HepG2 (cell line): ENCODE results near the gene CDH1. TPM values are rescaled to one million over a fixed set of nuclear protein-coding genes. Genes with fewer than 3 reads are reported as not detected.

Experiments
- KLF15 ChIP-seq: sonication (generic); formaldehyde crosslinking; IDR thresholded peaks from 2 replicates; pipeline ENCODE4 v1.8.1; 2023; ENCODE audit warnings: borderline replicate concordance, mild to moderate bottlenecking, inconsistent platforms, missing genetic modification reagents, mixed read lengths
- MXD4 ChIP-seq: IDR thresholded peaks from 2 replicates; pipeline ENCODE4 v1.6.1; 2016; ENCODE audit warnings: mild to moderate bottlenecking, missing biosample characterization, missing genetic modification reagents
- SRSF4 ChIP-seq: fragments of 200-400 bp; formaldehyde crosslinking; IDR thresholded peaks from one replicate; pipeline ENCODE4 v1.6.1; 2018; ENCODE audit warnings: mild to moderate bottlenecking, low read depth, low read length, moderate library complexity; ENCODE audit not compliant: poor library complexity, severe bottlenecking
- TCF12 ChIP-seq, 2 experiments: fragments of 450-650 bp in 1 of 2; sonication (generic) in 1 of 2; formaldehyde crosslinking in 1 of 2; IDR thresholded peaks; 2 replicates each; pipeline versions ENCODE4 v1.6.1 to v1.8.0; 2017 to 2022; ENCODE audit warnings: antibody characterized with exemption in 1 of 2, mild to moderate bottlenecking in 1 of 2, missing genetic modification reagents in 1 of 2, moderate library complexity in 1 of 2
- ZBTB1 ChIP-seq: sonication (generic); formaldehyde crosslinking; IDR thresholded peaks from 2 replicates; pipeline ENCODE4 v1.4.0; 2020; ENCODE audit warnings: missing genetic modification reagents, borderline replicate concordance
- ZNF335 ChIP-seq: sonication (generic); formaldehyde crosslinking; IDR thresholded peaks from 2 replicates; pipeline ENCODE4 v1.4.0; 2020; ENCODE audit warnings: missing genetic modification reagents
- polyA plus RNA-seq, 8 experiments: library from polyadenylated mRNA; depleted of rRNA in 3 of 8; stranded (reverse) in 7 of 8; unstranded in 1 of 8; fragments of >200 nt; fragmentation: Illumina TruSeq in 4 of 8; extraction: Trizol in 4 of 8; gene quantifications; 2 replicates each; pipeline versions ENCODE4 v1.2.1 to v1.2.3, GENCODE V29; 2011 to 2016; ENCODE audit warnings: low read depth in 4 of 8, missing spikeins in 1 of 8, mixed read lengths in 1 of 8; ENCODE audit not compliant: insufficient read depth in 1 of 8
- total RNA-seq, 5 experiments: library from RNA; depleted of rRNA; stranded (reverse); fragments of >200 nt; fragmentation: Illumina TruSeq; extraction: Trizol; gene quantifications; 2 replicates each; pipeline ENCODE4 v1.2.3, GENCODE V29; 2016; ENCODE audit warnings: low read depth in 1 of 5
- TF ChIP-seq, protein P1 (sequence below): sonication (generic); formaldehyde crosslinking; IDR thresholded peaks from 2 replicates; pipeline ENCODE4 v1.8.0; 2022; ENCODE audit warnings: mild to moderate bottlenecking, missing genetic modification reagents, moderate library complexity
- TF ChIP-seq, protein P2 (sequence below): sonication (generic); formaldehyde crosslinking; IDR thresholded peaks from 2 replicates; pipeline ENCODE4 v1.9.0; 2021; ENCODE audit warnings: missing genetic modification reagents, borderline replicate concordance
- TF ChIP-seq, protein P3 (sequence below): sonication (generic); formaldehyde crosslinking; IDR thresholded peaks from 2 replicates; pipeline ENCODE4 v1.9.0; 2022; ENCODE audit warnings: missing genetic modification reagents, mild to moderate bottlenecking, borderline replicate concordance
- TF ChIP-seq, protein P4 (sequence below): sonication (generic); formaldehyde crosslinking; IDR thresholded peaks from 2 replicates; pipeline ENCODE4 v1.4.0; 2020; ENCODE audit warnings: missing genetic modification reagents
- TF ChIP-seq, protein P5 (sequence below): sonication (generic); formaldehyde crosslinking; IDR thresholded peaks from 2 replicates; pipeline ENCODE4 v1.8.0; 2022; ENCODE audit warnings: missing genetic modification reagents, mild to moderate bottlenecking, inconsistent platforms, borderline replicate concordance

The CDH1 gene
- total and polyA plus RNA-seq, 2 of the 13 experiments (the other 11 are each of a cell fraction or from before 2014, with no cell fraction given), result 0.95 to 9.8 TPM

DNA sequence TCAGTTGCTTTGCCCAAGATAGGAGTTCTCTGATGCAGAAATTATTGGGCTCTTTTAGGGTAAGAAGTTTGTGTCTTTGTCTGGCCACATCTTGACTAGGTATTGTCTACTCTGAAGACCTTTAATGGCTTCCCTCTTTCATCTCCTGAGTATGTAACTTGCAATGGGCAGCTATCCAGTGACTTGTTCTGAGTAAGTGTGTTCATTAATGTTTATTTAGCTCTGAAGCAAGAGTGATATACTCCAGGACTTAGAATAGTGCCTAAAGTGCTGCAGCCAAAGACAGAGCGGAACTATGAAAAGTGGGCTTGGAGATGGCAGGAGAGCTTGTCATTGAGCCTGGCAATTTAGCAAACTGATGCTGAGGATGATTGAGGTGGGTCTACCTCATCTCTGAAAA lies 97.5 kb downstream of the CDH1 start (continued):
- TF ChIP-seq, protein P1, sequence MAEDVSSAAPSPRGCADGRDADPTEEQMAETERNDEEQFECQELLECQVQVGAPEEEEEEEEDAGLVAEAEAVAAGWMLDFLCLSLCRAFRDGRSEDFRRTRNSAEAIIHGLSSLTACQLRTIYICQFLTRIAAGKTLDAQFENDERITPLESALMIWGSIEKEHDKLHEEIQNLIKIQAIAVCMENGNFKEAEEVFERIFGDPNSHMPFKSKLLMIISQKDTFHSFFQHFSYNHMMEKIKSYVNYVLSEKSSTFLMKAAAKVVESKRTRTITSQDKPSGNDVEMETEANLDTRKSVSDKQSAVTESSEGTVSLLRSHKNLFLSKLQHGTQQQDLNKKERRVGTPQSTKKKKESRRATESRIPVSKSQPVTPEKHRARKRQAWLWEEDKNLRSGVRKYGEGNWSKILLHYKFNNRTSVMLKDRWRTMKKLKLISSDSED (CRISPR knock-in tag), result no peak
- TF ChIP-seq TCF12 (IDR thresholded peaks at IDR 0.05), result no peak
- TF ChIP-seq TCF12 (CRISPR knock-in tag; IDR thresholded peaks at IDR 0.05), result no peak
- TF ChIP-seq, protein P2, sequence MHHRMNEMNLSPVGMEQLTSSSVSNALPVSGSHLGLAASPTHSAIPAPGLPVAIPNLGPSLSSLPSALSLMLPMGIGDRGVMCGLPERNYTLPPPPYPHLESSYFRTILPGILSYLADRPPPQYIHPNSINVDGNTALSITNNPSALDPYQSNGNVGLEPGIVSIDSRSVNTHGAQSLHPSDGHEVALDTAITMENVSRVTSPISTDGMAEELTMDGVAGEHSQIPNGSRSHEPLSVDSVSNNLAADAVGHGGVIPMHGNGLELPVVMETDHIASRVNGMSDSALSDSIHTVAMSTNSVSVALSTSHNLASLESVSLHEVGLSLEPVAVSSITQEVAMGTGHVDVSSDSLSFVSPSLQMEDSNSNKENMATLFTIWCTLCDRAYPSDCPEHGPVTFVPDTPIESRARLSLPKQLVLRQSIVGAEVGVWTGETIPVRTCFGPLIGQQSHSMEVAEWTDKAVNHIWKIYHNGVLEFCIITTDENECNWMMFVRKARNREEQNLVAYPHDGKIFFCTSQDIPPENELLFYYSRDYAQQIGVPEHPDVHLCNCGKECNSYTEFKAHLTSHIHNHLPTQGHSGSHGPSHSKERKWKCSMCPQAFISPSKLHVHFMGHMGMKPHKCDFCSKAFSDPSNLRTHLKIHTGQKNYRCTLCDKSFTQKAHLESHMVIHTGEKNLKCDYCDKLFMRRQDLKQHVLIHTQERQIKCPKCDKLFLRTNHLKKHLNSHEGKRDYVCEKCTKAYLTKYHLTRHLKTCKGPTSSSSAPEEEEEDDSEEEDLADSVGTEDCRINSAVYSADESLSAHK, result no peak
- no peak for TF ChIP-seq KLF15 (CRISPR knock-in tag)
- TF ChIP-seq, protein P3, sequence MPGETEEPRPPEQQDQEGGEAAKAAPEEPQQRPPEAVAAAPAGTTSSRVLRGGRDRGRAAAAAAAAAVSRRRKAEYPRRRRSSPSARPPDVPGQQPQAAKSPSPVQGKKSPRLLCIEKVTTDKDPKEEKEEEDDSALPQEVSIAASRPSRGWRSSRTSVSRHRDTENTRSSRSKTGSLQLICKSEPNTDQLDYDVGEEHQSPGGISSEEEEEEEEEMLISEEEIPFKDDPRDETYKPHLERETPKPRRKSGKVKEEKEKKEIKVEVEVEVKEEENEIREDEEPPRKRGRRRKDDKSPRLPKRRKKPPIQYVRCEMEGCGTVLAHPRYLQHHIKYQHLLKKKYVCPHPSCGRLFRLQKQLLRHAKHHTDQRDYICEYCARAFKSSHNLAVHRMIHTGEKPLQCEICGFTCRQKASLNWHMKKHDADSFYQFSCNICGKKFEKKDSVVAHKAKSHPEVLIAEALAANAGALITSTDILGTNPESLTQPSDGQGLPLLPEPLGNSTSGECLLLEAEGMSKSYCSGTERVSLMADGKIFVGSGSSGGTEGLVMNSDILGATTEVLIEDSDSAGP (CRISPR knock-in tag), result no peak
- TF ChIP-seq ZBTB1 (CRISPR knock-in tag), result no peak
- TF ChIP-seq SRSF4, result no peak
- no peak for TF ChIP-seq ZNF335 (CRISPR knock-in tag)
- TF ChIP-seq, protein P4, sequence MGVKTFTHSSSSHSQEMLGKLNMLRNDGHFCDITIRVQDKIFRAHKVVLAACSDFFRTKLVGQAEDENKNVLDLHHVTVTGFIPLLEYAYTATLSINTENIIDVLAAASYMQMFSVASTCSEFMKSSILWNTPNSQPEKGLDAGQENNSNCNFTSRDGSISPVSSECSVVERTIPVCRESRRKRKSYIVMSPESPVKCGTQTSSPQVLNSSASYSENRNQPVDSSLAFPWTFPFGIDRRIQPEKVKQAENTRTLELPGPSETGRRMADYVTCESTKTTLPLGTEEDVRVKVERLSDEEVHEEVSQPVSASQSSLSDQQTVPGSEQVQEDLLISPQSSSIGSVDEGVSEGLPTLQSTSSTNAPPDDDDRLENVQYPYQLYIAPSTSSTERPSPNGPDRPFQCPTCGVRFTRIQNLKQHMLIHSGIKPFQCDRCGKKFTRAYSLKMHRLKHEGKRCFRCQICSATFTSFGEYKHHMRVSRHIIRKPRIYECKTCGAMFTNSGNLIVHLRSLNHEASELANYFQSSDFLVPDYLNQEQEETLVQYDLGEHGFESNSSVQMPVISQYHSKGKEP (CRISPR knock-in tag), result no peak
- TF ChIP-seq, protein P5, sequence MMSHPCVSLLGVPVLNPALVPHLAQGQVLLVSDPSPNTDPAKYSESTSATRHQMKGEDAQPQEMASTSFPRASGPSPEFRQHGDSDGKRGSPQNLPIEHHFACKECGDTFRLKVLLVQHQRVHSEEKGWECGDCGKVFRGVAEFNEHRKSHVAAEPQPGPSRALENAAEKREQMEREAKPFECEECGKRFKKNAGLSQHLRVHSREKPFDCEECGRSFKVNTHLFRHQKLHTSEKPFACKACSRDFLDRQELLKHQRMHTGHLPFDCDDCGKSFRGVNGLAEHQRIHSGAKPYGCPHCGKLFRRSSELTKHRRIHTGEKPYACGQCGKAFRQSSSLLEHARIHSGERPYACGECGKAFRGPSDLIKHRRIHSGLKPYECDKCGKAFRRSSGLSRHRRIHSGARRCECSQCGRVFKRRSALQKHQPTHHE (CRISPR knock-in tag), result no peak
- no peak for TF ChIP-seq MXD4 (CRISPR knock-in tag)
- TF ChIP-seq, all 625 proteins: peak for 0
